HL-60 (cell line): Measurements from ENCODE around the gene CBLN4.

Experiments
- DNase-seq, 2 experiments: peaks; one replicate each; pipeline ENCODE4 v3.0.0-alpha.2; 2010 to 2020; ENCODE audit warnings: low read depth in 1 of 2, low spot score in 1 of 2
- H3K27ac ChIP-seq: fragments of 250-450 bp; sonication (Bioruptor Pico); replicated peaks from 2 replicates; pipeline ENCODE4 v1.5.1; 2020; ENCODE audit warnings: mild to moderate bottlenecking, moderate library complexity
- H3K27me3 ChIP-seq: fragments of 250-450 bp; sonication (Bioruptor Pico); 2 replicates; pipeline ENCODE4 v1.5.1; 2021; ENCODE audit warnings: mild to moderate bottlenecking, moderate library complexity; ENCODE audit not compliant: insufficient read depth, poor library complexity, severe bottlenecking
- H3K4me3 ChIP-seq: replicated peaks from 2 replicates; pipeline ENCODE4 v1.5.1; 2011; ENCODE audit warnings: mild to moderate bottlenecking, control low read depth, low read length; ENCODE audit not compliant: insufficient read depth
- CTCF ChIP-seq: IDR thresholded peaks from one replicate; pipeline ENCODE4 v1.5.1; 2011; ENCODE audit warnings: low read length, control low read depth, inconsistent platforms; ENCODE audit not compliant: insufficient read depth
- GABPA ChIP-seq: IDR thresholded peaks from 2 replicates; pipeline ENCODE4 v1.6.1; 2012; ENCODE audit warnings: low read depth
- POLR2AphosphoS5 ChIP-seq: IDR thresholded peaks from 2 replicates; pipeline ENCODE4 v1.6.1; 2012; ENCODE audit warnings: low read depth
- SPI1 ChIP-seq: IDR thresholded peaks from 2 replicates; pipeline ENCODE4 v1.6.1; 2012; ENCODE audit warnings: low read depth, mild to moderate bottlenecking, borderline replicate concordance
- TF ChIP-seq, protein P1 (sequence below): IDR thresholded peaks from 2 replicates; pipeline ENCODE4 v1.6.1; 2012; ENCODE audit warnings: low read depth; ENCODE audit not compliant: insufficient replicate concordance

The CBLN4 gene

DNA sequence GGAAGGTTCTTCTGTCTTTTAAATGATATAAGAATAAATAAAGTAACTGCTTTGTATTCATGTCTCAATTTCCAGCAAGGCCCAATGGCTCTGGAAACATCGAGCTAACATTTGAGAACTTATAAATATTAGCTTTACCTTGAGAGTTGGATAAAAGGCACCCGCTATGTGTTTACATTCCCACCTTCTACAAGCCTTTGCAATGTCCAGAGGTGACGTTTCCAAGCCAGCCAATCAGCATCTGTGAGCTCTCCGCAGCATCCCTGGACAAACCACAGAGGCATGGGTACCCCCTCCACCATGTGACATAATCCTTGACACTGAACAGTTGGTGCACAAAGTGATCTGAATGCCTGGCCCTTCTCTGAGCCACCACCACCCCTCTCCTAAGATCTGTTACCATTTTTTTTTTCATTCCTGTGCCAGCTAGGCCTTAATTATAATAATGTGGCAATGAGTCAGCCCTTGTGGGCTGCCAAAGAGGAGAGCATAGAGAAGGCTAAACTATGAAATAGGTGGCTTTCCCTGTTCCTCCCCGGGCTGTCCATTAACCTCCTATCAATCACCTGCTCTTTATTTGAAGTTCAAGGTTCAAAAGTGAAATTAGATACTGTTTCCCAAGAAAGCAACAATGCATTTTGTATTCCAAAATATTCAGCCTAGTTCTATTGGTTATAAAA is 4.1 kb downstream of the CBLN4 start:
- DNase-seq = no peak
- H3K4me3 ChIP-seq = no peak overlapping the region
- H3K27me3 ChIP-seq = peaks cover 13% of the 10 kb centered on the region
- TF ChIP-seq GABPA = no peak
- no peak for TF ChIP-seq SPI1
- TF ChIP-seq CTCF = no peak
- no peak for TF ChIP-seq POLR2AphosphoS5
- TF ChIP-seq, protein P1, sequence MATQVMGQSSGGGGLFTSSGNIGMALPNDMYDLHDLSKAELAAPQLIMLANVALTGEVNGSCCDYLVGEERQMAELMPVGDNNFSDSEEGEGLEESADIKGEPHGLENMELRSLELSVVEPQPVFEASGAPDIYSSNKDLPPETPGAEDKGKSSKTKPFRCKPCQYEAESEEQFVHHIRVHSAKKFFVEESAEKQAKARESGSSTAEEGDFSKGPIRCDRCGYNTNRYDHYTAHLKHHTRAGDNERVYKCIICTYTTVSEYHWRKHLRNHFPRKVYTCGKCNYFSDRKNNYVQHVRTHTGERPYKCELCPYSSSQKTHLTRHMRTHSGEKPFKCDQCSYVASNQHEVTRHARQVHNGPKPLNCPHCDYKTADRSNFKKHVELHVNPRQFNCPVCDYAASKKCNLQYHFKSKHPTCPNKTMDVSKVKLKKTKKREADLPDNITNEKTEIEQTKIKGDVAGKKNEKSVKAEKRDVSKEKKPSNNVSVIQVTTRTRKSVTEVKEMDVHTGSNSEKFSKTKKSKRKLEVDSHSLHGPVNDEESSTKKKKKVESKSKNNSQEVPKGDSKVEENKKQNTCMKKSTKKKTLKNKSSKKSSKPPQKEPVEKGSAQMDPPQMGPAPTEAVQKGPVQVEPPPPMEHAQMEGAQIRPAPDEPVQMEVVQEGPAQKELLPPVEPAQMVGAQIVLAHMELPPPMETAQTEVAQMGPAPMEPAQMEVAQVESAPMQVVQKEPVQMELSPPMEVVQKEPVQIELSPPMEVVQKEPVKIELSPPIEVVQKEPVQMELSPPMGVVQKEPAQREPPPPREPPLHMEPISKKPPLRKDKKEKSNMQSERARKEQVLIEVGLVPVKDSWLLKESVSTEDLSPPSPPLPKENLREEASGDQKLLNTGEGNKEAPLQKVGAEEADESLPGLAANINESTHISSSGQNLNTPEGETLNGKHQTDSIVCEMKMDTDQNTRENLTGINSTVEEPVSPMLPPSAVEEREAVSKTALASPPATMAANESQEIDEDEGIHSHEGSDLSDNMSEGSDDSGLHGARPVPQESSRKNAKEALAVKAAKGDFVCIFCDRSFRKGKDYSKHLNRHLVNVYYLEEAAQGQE = no peak
- H3K27ac ChIP-seq = no peak overlapping the region

GRCh38 chr20:55978550-55978949 is 26.8 kb downstream of the CBLN4 start:
- Histone ChIP-seq H3K27me3 (no peaks in the 10 kb centered on the region), H3K4me3 (no peak overlapping the region), H3K27ac (no peak overlapping the region)
- TF ChIP-seq SPI1 (no peak), GABPA (no peak), POLR2AphosphoS5 (no peak), CTCF (no peak)
- TF ChIP-seq, protein P1 = no peak
- no peak for DNase-seq

DNA sequence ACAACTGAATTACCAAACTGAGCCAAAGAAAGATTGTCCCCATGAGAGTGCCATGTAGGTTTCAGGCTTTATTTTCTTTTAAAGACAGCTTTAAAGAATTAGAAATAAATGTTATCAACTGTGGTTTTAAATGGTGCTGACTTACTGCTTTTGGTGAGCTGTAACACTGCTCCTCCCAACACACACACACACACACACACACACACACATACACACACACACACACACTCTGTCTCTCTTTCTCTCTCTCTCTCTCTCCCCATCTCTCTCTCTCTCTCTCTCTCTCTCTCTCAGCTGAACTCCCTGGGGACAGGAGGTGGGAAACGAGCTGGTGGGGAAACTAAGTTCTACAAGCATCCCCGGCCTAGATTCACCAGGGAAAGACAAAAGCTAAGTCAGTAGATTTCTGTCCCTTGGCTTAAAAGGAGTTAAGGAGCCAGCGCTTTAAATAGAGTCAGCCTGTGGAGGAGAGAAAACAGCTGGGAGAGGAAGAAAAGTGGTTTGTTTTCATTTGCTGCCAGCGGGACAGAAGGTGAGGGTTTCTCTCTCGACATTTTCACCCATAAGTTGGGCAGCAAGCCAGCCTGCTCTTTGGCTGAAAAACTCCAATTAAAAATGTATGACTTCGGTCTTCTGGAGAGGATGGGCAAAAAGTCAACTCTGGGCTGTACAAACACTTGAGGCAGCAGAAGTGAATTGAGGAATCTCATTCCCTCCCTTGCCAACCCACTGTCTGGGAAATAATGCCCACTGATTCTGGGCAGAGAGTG is 27.4 kb downstream of the CBLN4 start:
- H3K27me3 ChIP-seq = no peaks in the 10 kb centered on the region
- no peak for TF ChIP-seq GABPA
- DNase-seq = no peak
- no peak overlapping the region for H3K4me3 ChIP-seq
- no peak overlapping the region for H3K27ac ChIP-seq

GRCh38 chr20:55974491-55975202 is 30.7 kb downstream of the CBLN4 start:
- no peak for DNase-seq
- Histone ChIP-seq H3K4me3 (no peak overlapping the region), H3K27ac (no peak overlapping the region), H3K27me3 (no peaks in the 10 kb centered on the region)
- TF ChIP-seq, protein P1 = no peak
